Measurements from ENCODE around the gene SUCNR1.
"Not testable (repeated sequence)": the region's sequence is repeated elsewhere in the genome, so short reads cannot be mapped to it uniquely, and the experiment has no call there.

SUCNR1 gene

GRCh38 chr3:151873398-151873797, at the start of gene SUCNR1:
TSS of gene SUCNR1 (plus strand) at chr3:151873643. CDS start at chr3:151879893, 6,250 bp downstream.
- DNase-seq: peak; percentile 84 to 87

- DNase-seq: peak in 1 of 2 donors; percentile 2
Observed at GRCh38 chr3:151827816-151828215, 45.6 kb upstream of the SUCNR1 start.

- DNase-seq: no peak
Observed at GRCh38 chr3:151835751-151836525, 37.5 kb upstream of the SUCNR1 start.

- peak; percentile 23 to 35 for DNase-seq
Observed at GRCh38 chr3:151837057-151837456, 36.4 kb upstream of the SUCNR1 start.

GRCh38 chr3:151838574-151839312, 34.7 kb upstream of the SUCNR1 start:
- peak; percentile 67 to 86 for DNase-seq

- no peak for DNase-seq
Observed at GRCh38 chr3:151839313-151839631, 34.2 kb upstream of the SUCNR1 start.

- DNase-seq: no peak
Observed at GRCh38 chr3:151841801-151842200, 31.6 kb upstream of the SUCNR1 start.

GRCh38 chr3:151843275-151843674, 30.2 kb upstream of the SUCNR1 start:
- no peak for DNase-seq

GRCh38 chr3:151845306-151845905, 28.0 kb upstream of the SUCNR1 start:
- no peak for DNase-seq

GRCh38 chr3:151850065-151850464, 23.4 kb upstream of the SUCNR1 start:
- not testable (repeated sequence) for DNase-seq

- no peak for DNase-seq
Observed at GRCh38 chr3:151852074-151852811, 21.2 kb upstream of the SUCNR1 start.

GRCh38 chr3:151856118-151856517, 17.3 kb upstream of the SUCNR1 start:
- DNase-seq: no peak

- no peak for DNase-seq
Observed at GRCh38 chr3:151856641-151857040, 16.8 kb upstream of the SUCNR1 start.

GRCh38 chr3:151859233-151859673, 14.2 kb upstream of the SUCNR1 start:
- DNase-seq: no peak

- no peak for DNase-seq
Observed at GRCh38 chr3:151859905-151860304, 13.5 kb upstream of the SUCNR1 start.

- no peak for DNase-seq
Observed at GRCh38 chr3:151863611-151864010, 9.8 kb upstream of the SUCNR1 start.

- DNase-seq: no peak
Observed at GRCh38 chr3:151864423-151865101, 8.9 kb upstream of the SUCNR1 start.

- no peak for DNase-seq
Observed at GRCh38 chr3:151866711-151867410, 6.6 kb upstream of the SUCNR1 start.

GRCh38 chr3:151867666-151868065, 5.8 kb upstream of the SUCNR1 start:
- DNase-seq: no peak

GRCh38 chr3:151869181-151869580, 4.3 kb upstream of the SUCNR1 start:
- DNase-seq: no peak

GRCh38 chr3:151871639-151872468, 1.6 kb upstream of the SUCNR1 start:
- peak; percentile 92 to 99 for DNase-seq

Measured in inflammatory macrophage treated with lipopolysaccharide for 1 hour (primary cell).